Fibroblast of the aortic adventitia (primary cell): ENCODE data around the gene ZHX3. TPM values are rescaled to one million over a fixed set of nuclear protein-coding genes. Genes with fewer than 3 reads are reported as not detected.

Source experiments
- DNase-seq: peaks from one replicate; pipeline ENCODE4 v3.0.0-alpha.2; 2010; ENCODE audit warnings: low read depth
- H3K4me3 ChIP-seq: 2 replicates; pipeline ENCODE4 v1.5.1; 2011; ENCODE audit warnings: low read depth, mild to moderate bottlenecking, control low read depth, low read length, moderate library complexity
- CTCF ChIP-seq: IDR thresholded peaks from 2 replicates; pipeline ENCODE4 v1.5.1; 2011; ENCODE audit warnings: mild to moderate bottlenecking, low read length, control low read depth, inconsistent platforms; ENCODE audit not compliant: insufficient read depth
- total RNA-seq: library from RNA; depleted of rRNA; stranded (reverse); fragments of >200 nt; gene quantifications from 2 replicates; pipeline ENCODE4 v1.2.3, GENCODE V29; 2012; ENCODE audit warnings: low replicate concordance

Gene ZHX3
- total RNA-seq, 1 donor: 47.2 TPM

- no peak for TF ChIP-seq CTCF
- no peak overlapping the region for H3K4me3 ChIP-seq
- no peak for DNase-seq
Measured at GRCh38 chr20:41165001-41165882, 152.3 kb downstream of the ZHX3 start.

- no peak for TF ChIP-seq CTCF
- H3K4me3 ChIP-seq: no peak overlapping the region
- DNase-seq: no peak
Measured at GRCh38 chr20:41163821-41164220, 153.7 kb downstream of the ZHX3 start.

- no peak for DNase-seq
Measured at GRCh38 chr20:41162396-41162795, 155.1 kb downstream of the ZHX3 start.

GRCh38 chr20:41161886-41162285 is 155.6 kb downstream of the ZHX3 start:
- TF ChIP-seq CTCF: no peak
- no peak for DNase-seq

More at GRCh38 chr20:41162396-41162795, 155.1 kb downstream of the ZHX3 start:
- no peak for TF ChIP-seq CTCF
- no peak overlapping the region for H3K4me3 ChIP-seq

GRCh38 chr20:41160686-41161085 is 156.8 kb downstream of the ZHX3 start:
- TF ChIP-seq CTCF: no peak
- no peak for DNase-seq
- no peak overlapping the region for H3K4me3 ChIP-seq

More at GRCh38 chr20:41161886-41162285, 155.6 kb downstream of the ZHX3 start:
- H3K4me3 ChIP-seq: no peak overlapping the region

- DNase-seq: no peak
- TF ChIP-seq CTCF: no peak
- no peak overlapping the region for H3K4me3 ChIP-seq
Measured at GRCh38 chr20:41159547-41159946, 158.0 kb downstream of the ZHX3 start.
